HEK293 (cell line): Measurements from ENCODE around the gene INSM2.

Experiments used
- CTCF ChIA-PET: fragments of 350-600 bp; formaldehyde crosslinking; extraction: SDS; loops from one replicate; lab custom pipeline; 2021; ENCODE audit warnings: antibody characterized with exemption; lab: Yijun Ruan, JAX
- POLR2A ChIA-PET: fragments of 300-600 bp; formaldehyde crosslinking; extraction: SDS; loops from one replicate; lab custom pipeline; 2020; ENCODE audit warnings: antibody characterized with exemption, inconsistent platforms; lab: Yijun Ruan, JAX
- H3K27ac ChIP-seq: fragments of 200-500 bp; sonication (Bioruptor generic); 2 replicates; pipeline ENCODE4 v1.5.1; 2014; ENCODE audit warnings: low read depth, low read length, control low read depth, inconsistent platforms; ENCODE audit errors: extremely low read depth
- H3K36me3 ChIP-seq, 2 experiments: fragments of 200-500 bp in 1 of 2; sonication (Bioruptor generic) in 1 of 2; 1 replicate in 1 of 2; 2 replicates in 1 of 2; pipeline ENCODE4 v1.5.1; 2014 to 2017; ENCODE audit warnings: inconsistent platforms in 2 of 2, low read length in 2 of 2; ENCODE audit not compliant: control insufficient read depth in 2 of 2, insufficient read depth in 1 of 2
- H3K4me1 ChIP-seq: fragments of 200-500 bp; sonication (Bioruptor generic); 2 replicates; pipeline ENCODE4 v1.5.1; 2014; ENCODE audit warnings: mild to moderate bottlenecking, low read length, inconsistent platforms; ENCODE audit not compliant: control insufficient read depth, insufficient read depth
- H3K4me3 ChIP-seq: 2 replicates; pipeline ENCODE4 v1.5.1; 2011; ENCODE audit warnings: low read depth, mild to moderate bottlenecking, control low read depth, low read length, moderate library complexity
- H3K9me3 ChIP-seq: fragments of 200-500 bp; sonication (Bioruptor generic); 2 replicates; pipeline ENCODE4 v1.5.1; 2014; ENCODE audit warnings: low read depth, low read length, inconsistent platforms; ENCODE audit not compliant: control insufficient read depth, insufficient read depth
- OSR2 ChIP-seq: fragments of 450-650 bp; formaldehyde crosslinking; IDR thresholded peaks from 2 replicates; pipeline ENCODE4 v1.5.1; 2016; ENCODE audit warnings: missing biosample characterization, missing genetic modification characterization
- PRDM1 ChIP-seq: fragments of 450-650 bp; formaldehyde crosslinking; IDR thresholded peaks from 2 replicates; pipeline ENCODE4; 2016; ENCODE audit warnings: missing biosample characterization, missing genetic modification characterization
- SCRT1 ChIP-seq: fragments of 450-650 bp; formaldehyde crosslinking; IDR thresholded peaks from 2 replicates; pipeline ENCODE4 v1.5.1; 2016; ENCODE audit warnings: missing biosample characterization, missing genetic modification characterization, borderline replicate concordance
- TCF7L2 ChIP-seq: IDR thresholded peaks from 2 replicates; pipeline ENCODE4 v1.6.1; 2011; ENCODE audit warnings: low read depth, mild to moderate bottlenecking, inconsistent platforms, low read length, moderate library complexity, borderline replicate concordance
- ZNF214 ChIP-seq: fragments of 450-650 bp; formaldehyde crosslinking; IDR thresholded peaks from 2 replicates; pipeline ENCODE4 v1.5.1; 2017; ENCODE audit warnings: missing biosample characterization, mild to moderate bottlenecking, missing genetic modification characterization, borderline replicate concordance
- ZNF266 ChIP-seq: fragments of 450-650 bp; formaldehyde crosslinking; IDR thresholded peaks from 2 replicates; pipeline ENCODE4 v1.5.1; 2016; ENCODE audit warnings: missing biosample characterization, missing genetic modification characterization, low read depth
- ZNF391 ChIP-seq: fragments of 450-650 bp; formaldehyde crosslinking; IDR thresholded peaks from 2 replicates; pipeline ENCODE4 v1.5.1; 2016; ENCODE audit warnings: low read depth, missing biosample characterization, missing genetic modification characterization, borderline replicate concordance
- ZNF48 ChIP-seq: fragments of 450-650 bp; formaldehyde crosslinking; IDR thresholded peaks from 2 replicates; pipeline ENCODE4 v1.5.1; 2016; ENCODE audit warnings: missing biosample characterization, missing genetic modification characterization
- ZNF529 ChIP-seq: fragments of 450-650 bp; formaldehyde crosslinking; IDR thresholded peaks from 2 replicates; pipeline ENCODE4 v1.5.1; 2017; ENCODE audit warnings: missing genetic modification characterization, missing biosample characterization; ENCODE audit not compliant: insufficient replicate concordance
- ZNF530 ChIP-seq: fragments of 450-650 bp; formaldehyde crosslinking; IDR thresholded peaks from 2 replicates; pipeline ENCODE4 v1.5.1; 2016; ENCODE audit warnings: low read depth, missing biosample characterization, missing genetic modification characterization
- ZNF548 ChIP-seq: fragments of 450-650 bp; formaldehyde crosslinking; IDR thresholded peaks from 2 replicates; pipeline ENCODE4 v1.5.1; 2016; ENCODE audit warnings: missing biosample characterization, missing genetic modification characterization
- ZNF596 ChIP-seq: fragments of 450-650 bp; IDR thresholded peaks from 2 replicates; pipeline ENCODE4 v1.5.0; 2018; ENCODE audit warnings: missing biosample characterization, mild to moderate bottlenecking, missing genetic modification characterization, moderate library complexity
- ZNF777 ChIP-seq: fragments of 450-650 bp; formaldehyde crosslinking; IDR thresholded peaks from 2 replicates; pipeline ENCODE4 v1.5.1; 2017; ENCODE audit warnings: missing biosample characterization, missing genetic modification characterization, borderline replicate concordance
- TF ChIP-seq, protein P1 (sequence below): fragments of 450-650 bp; formaldehyde crosslinking; IDR thresholded peaks from 2 replicates; pipeline ENCODE4 v1.5.1; 2016; ENCODE audit warnings: missing biosample characterization, missing genetic modification characterization
- TF ChIP-seq, protein P2 (sequence below): fragments of 450-650 bp; formaldehyde crosslinking; IDR thresholded peaks from 2 replicates; pipeline ENCODE4 v1.5.1; 2016; ENCODE audit warnings: missing biosample characterization, missing genetic modification characterization
- TF ChIP-seq, protein P3 (sequence below): fragments of 450-650 bp; formaldehyde crosslinking; IDR thresholded peaks from 2 replicates; pipeline ENCODE4 v1.5.1; 2016; ENCODE audit warnings: missing biosample characterization, missing genetic modification characterization
- TF ChIP-seq, protein P4 (sequence below): fragments of 450-650 bp; formaldehyde crosslinking; IDR thresholded peaks from 2 replicates; pipeline ENCODE4 v1.5.1; 2017; ENCODE audit warnings: missing biosample characterization, missing genetic modification characterization
- TF ChIP-seq, protein P5 (sequence below): fragments of 450-650 bp; formaldehyde crosslinking; IDR thresholded peaks from 2 replicates; pipeline ENCODE4 v1.5.1; 2016; ENCODE audit warnings: missing biosample characterization, missing genetic modification characterization, low read depth
- TF ChIP-seq, protein P6 (sequence below): fragments of 450-650 bp; formaldehyde crosslinking; IDR thresholded peaks from 2 replicates; pipeline ENCODE4 v1.5.1; 2016; ENCODE audit warnings: missing biosample characterization, missing genetic modification characterization

The INSM2 gene

DNA sequence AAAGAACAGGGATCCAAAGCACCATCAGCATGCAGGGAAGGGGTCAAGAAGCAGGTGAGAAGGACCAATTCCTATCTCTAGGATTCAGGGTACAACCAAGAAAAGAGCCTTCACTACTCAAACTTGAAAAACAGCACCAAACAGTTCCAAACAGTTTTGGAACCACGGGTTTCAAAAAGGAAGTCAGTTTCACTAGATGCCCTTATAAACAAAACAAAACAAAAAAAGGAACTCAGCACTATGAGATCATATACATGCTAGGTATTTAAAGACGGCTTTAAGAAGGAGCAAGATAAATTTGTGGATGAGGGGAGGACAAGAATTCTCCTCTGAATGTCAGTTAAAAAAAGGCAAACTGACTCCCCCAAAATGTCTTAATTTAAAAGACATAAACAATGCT, 6.0 kb downstream of the INSM2 start (continued):
- TF ChIP-seq, protein P1, sequence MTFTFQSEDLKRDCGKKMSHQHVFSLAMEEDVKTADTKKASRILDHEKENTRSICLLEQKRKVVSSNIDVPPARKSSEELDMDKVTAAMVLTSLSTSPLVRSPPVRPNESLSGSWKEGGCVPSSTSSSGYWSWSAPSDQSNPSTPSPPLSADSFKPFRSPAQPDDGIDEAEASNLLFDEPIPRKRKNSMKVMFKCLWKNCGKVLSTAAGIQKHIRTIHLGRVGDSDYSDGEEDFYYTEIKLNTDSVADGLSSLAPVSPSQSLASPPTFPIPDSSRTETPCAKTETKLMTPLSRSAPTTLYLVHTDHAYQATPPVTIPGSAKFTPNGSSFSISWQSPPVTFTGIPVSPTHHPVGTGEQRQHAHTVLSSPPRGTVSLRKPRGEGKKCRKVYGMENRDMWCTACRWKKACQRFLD (tag by site-specific recombination): no peak
- TF ChIP-seq ZNF391 (tag by site-specific recombination) (no peak), PRDM1 (tag by site-specific recombination) (no peak)

DNA sequence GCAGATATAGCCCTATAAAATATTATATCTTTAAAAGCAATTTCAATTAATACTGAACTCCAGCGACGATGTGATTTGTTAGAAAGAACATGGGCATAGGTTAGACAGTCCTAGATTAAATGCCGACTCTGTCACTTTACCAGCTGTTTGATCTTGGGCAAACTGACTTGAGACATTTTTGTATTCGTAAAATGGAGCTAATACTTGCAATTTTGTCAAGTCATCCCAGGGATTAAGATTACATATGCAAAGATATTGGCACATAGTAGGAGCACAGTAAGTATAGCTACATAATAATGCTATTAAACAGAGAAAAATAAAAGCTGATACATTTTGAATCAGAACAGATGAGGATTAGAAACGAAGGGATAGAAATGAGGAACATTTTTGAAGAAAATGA, 9.0 kb downstream of the INSM2 start:
- POLR2A ChIA-PET: interaction anchor here (1.2 kb wide), 1 partner anchor 18 kb away, joined by 4 read pairs; no protein-coding TSS in a partner anchor
- Histone ChIP-seq H3K27ac (no peak overlapping the region), H3K4me3 (no peak overlapping the region), H3K4me1 (no peaks in the 10 kb centered on the region)
- CTCF ChIA-PET: no interaction called here
- TF ChIP-seq, protein P2, sequence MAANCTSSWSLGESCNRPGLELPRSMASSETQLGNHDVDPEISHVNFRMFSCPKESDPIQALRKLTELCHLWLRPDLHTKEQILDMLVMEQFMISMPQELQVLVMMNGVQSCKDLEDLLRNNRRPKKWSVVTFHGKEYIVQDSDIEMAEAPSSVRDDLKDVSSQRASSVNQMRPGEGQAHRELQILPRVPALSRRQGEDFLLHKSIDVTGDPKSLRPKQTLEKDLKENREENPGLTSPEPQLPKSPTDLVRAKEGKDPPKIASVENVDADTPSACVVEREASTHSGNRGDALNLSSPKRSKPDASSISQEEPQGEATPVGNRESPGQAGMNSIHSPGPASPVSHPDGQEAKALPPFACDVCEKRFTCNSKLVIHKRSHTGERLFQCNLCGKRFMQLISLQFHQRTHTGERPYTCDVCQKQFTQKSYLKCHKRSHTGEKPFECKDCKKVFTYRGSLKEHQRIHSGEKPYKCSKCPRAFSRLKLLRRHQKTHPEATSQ (tag by site-specific recombination): no peak
- TF ChIP-seq, protein P3, sequence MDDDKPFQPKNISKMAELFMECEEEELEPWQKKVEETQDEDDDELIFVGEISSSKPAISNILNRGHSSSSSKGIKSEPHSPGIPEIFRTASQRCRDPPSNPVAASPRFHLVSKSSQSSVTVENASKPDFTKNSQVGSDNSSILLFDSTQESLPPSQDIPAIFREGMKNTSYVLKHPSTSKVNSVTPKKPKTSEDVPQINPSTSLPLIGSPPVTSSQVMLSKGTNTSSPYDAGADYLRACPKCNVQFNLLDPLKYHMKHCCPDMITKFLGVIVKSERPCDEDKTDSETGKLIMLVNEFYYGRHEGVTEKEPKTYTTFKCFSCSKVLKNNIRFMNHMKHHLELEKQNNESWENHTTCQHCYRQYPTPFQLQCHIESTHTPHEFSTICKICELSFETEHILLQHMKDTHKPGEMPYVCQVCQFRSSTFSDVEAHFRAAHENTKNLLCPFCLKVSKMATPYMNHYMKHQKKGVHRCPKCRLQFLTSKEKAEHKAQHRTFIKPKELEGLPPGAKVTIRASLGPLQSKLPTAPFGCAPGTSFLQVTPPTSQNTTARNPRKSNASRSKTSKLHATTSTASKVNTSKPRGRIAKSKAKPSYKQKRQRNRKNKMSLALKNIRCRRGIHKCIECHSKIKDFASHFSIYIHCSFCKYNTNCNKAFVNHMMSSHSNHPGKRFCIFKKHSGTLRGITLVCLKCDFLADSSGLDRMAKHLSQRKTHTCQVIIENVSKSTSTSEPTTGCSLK (tag by site-specific recombination): no peak
- TF ChIP-seq OSR2 (tag by site-specific recombination): no peak
- TF ChIP-seq ZNF48 (tag by site-specific recombination): no peak
- no peak for TF ChIP-seq SCRT1 (tag by site-specific recombination)
- TF ChIP-seq, protein P4, sequence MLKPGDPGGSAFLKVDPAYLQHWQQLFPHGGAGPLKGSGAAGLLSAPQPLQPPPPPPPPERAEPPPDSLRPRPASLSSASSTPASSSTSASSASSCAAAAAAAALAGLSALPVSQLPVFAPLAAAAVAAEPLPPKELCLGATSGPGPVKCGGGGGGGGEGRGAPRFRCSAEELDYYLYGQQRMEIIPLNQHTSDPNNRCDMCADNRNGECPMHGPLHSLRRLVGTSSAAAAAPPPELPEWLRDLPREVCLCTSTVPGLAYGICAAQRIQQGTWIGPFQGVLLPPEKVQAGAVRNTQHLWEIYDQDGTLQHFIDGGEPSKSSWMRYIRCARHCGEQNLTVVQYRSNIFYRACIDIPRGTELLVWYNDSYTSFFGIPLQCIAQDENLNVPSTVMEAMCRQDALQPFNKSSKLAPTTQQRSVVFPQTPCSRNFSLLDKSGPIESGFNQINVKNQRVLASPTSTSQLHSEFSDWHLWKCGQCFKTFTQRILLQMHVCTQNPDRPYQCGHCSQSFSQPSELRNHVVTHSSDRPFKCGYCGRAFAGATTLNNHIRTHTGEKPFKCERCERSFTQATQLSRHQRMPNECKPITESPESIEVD (tag by site-specific recombination): no peak
- TF ChIP-seq ZNF529: no peak
- no peak for TF ChIP-seq ZNF777 (tag by site-specific recombination)
- no peak for TF ChIP-seq ZNF596 (tag by site-specific recombination)
- TF ChIP-seq, protein P5, sequence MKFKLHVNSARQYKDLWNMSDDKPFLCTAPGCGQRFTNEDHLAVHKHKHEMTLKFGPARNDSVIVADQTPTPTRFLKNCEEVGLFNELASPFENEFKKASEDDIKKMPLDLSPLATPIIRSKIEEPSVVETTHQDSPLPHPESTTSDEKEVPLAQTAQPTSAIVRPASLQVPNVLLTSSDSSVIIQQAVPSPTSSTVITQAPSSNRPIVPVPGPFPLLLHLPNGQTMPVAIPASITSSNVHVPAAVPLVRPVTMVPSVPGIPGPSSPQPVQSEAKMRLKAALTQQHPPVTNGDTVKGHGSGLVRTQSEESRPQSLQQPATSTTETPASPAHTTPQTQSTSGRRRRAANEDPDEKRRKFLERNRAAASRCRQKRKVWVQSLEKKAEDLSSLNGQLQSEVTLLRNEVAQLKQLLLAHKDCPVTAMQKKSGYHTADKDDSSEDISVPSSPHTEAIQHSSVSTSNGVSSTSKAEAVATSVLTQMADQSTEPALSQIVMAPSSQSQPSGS: no peak
- no peak for TF ChIP-seq ZNF530 (tag by site-specific recombination)
- no peak for TF ChIP-seq ZNF266
- TF ChIP-seq ZNF548 (tag by site-specific recombination): no peak
- no peak for TF ChIP-seq TCF7L2
- TF ChIP-seq, protein P6, sequence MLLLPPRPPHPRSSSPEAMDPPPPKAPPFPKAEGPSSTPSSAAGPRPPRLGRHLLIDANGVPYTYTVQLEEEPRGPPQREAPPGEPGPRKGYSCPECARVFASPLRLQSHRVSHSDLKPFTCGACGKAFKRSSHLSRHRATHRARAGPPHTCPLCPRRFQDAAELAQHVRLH (tag by site-specific recombination): no peak
- no peak for TF ChIP-seq ZNF214 (tag by site-specific recombination)
- TF ChIP-seq, all 188 proteins: peak for 0
- Histone ChIP-seq H3K36me3 (no peaks in the 10 kb centered on the region; a peak in 1 of 3 replicates), H3K9me3 (no peaks in the 10 kb centered on the region)
